Measurements from ENCODE around the gene MLF2.
A peak's percentile ranks its signal among the peaks of the same experiment; 100 is the strongest.

MLF2 gene

DNA sequence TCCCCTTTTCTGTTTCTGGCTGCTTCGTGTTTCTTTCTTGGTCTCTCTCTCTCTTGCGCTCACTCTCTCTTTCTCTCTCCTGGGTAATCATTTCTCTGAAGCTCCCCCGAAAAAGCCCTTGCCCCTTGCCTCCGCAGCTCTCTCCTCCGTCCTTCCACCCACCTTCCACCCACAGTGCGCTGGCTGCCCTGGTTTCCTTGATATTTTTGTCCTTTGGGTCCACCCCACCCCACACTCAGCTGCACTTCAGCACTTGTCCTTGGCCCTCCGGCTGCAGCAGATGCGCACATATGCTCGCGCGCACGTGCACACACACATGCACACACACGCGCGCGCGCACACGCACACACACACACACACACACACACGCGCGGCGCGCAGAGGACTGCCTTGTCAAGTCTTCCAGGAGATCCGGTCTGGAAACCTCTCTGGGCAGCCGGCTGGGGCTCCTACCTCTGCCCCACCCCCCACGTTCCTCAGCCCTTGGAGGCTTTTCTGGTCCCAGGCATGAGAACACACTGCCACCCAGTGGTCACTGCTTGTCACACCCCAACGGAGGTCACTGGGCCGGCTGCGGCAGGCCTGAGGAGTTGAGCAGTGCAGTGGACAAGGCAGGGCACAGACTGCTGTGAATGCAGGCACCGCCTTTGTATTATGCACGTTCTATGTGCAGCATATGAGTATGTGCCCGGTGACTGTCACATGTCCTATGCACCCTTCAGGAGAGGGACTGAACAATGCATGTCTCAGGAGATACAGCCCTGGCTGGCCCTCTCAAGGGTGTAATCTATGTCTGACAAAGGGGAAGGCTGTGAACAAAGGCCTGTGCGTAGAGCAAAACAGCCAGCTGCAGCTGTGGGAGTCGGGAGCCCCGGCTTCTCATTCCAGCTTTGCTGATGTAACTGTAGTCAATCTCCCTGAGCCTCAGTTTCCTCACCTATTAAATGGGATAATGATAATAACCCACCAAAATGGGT is 25.9 kb upstream of the MLF2 start:
- peak; percentile 79 to 90 for DNase-seq (ENCODE audit: low read depth in 2 of 2)

DNA sequence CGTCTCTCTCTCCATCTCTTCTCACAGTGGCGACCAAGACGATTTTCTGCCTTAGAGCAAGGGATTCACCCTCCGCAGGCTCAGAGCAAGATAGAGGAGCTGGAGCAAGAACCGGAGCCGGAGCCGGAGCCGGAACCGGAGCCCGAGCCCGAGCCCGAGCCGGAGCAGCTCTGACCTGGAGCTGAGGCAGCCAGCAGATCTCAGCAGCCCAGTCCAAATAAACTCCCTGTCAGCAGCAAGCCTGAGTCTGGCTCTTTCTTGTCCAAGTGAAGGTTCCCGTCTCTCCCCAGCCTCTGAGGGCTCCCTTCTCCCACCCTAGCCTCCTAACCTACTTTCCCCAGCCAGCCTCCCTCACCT is 25.3 kb upstream of the MLF2 start:
- no peak for DNase-seq (ENCODE audit: low read depth in 2 of 2)

DNA sequence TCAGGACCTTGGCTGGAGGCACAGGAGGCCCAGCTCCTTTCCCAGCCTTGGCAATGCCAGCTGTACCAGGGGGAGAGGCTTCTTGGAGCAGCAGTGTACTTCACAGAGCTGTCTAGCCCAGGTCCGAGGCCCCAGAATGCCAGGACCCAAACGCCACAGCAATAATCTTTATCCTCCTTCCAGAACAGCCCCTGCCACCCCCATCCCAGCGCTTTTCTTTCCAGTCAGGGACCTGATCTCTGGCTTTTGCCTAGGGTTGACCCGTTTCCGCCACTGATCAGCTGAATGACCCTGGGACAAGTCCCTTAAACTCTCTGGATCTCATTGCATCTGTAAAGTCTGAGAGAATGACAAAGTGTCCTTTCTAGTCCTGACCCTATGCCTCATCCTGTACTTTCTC is 24.4 kb upstream of the MLF2 start:
- no peak for DNase-seq (ENCODE audit: low read depth in 2 of 2)

DNA sequence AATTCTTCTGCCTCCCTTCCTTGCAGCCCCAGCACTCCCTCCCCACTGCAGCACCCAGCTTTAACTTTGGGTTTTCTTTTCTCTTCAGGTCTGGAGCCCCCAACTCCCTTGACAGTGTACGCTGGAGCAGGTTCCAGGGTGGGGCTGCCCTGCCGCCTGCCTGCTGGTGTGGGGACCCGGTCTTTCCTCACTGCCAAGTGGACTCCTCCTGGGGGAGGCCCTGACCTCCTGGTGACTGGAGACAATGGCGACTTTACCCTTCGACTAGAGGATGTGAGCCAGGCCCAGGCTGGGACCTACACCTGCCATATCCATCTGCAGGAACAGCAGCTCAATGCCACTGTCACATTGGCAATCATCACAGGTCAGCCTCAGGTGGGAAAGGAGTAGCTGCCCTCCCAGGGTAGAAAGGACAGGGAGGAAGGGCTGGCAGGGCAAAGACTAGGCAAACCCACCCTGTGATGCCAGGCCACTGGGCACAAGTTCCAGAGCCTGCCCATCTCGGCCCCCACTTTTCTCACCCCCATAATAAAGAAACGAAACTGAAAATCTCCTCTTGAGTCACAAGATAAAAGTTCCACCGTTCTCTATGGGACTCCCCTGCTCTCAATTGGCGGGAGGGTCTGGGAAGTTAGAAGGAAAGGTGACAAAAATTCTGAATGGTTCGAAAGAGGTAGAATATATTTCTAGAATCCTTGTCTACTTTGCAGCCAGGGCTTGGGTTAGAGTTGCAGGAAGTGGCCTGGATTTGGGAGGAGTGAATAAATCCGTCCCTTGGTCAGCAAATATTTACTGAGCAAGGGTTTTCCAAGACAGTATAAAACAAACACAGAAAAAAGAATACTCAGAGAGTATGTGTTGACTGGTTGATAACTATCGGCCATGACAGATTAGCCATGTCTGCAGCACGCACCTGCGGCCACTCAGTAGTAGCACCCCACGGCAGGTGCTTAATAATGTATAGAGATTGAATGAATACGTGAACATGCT is 22.5 kb upstream of the MLF2 start:
- no peak for DNase-seq (ENCODE audit: low read depth in 2 of 2)

DNA sequence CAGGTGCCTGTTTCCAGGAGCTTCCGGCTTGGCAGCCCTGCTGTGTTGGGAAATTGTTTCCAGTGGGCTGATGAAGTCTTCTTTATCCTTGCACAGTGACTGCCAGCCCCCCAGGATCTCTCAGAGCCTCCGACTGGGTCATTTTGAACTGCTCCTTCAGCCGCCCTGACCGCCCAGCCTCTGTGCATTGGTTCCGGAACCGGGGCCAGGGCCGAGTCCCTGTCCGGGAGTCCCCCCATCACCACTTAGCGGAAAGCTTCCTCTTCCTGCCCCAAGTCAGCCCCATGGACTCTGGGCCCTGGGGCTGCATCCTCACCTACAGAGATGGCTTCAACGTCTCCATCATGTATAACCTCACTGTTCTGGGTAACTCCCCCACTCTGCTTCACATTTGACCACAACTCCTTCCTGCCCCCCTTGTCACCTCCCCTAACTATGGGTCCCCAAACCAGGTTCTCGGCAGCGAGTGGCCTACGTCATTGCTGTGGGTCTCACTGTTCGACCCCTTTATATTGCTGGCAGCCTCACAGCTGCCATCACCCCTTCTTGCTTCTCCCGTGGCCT is 21.6 kb upstream of the MLF2 start:
- no peak for DNase-seq (ENCODE audit: low read depth in 2 of 2)

DNA sequence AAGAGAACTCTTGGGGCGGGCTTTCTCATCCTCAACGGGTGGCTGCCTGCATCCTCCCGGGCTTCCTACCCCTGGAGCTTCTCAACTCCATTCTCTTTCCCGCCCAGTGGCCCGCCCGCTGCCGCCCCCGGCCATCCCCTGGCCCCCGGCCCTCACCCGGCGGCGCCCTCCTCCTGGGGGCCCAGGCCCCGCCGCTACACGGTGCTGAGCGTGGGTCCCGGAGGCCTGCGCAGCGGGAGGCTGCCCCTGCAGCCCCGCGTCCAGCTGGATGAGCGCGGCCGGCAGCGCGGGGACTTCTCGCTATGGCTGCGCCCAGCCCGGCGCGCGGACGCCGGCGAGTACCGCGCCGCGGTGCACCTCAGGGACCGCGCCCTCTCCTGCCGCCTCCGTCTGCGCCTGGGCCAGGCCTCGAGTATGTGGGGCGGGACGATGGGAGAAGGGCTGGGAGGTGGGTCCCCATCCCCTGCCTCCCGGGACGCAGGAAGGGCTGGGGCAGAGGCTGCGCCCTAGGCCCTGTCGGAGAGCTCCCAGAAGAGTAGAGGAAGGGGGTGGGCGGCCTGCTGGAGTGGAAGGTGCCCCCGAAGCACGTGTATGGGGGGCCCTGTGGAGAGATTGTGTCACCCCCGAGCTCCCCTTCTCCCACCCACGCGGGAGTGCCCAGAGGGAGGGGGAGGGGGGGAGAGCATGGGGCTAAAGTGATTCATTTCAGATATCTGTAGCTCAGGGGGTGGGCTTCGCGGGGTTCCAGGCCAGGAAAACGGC is 20.8 kb upstream of the MLF2 start:
- no peak for DNase-seq (ENCODE audit: low read depth in 2 of 2)

DNA sequence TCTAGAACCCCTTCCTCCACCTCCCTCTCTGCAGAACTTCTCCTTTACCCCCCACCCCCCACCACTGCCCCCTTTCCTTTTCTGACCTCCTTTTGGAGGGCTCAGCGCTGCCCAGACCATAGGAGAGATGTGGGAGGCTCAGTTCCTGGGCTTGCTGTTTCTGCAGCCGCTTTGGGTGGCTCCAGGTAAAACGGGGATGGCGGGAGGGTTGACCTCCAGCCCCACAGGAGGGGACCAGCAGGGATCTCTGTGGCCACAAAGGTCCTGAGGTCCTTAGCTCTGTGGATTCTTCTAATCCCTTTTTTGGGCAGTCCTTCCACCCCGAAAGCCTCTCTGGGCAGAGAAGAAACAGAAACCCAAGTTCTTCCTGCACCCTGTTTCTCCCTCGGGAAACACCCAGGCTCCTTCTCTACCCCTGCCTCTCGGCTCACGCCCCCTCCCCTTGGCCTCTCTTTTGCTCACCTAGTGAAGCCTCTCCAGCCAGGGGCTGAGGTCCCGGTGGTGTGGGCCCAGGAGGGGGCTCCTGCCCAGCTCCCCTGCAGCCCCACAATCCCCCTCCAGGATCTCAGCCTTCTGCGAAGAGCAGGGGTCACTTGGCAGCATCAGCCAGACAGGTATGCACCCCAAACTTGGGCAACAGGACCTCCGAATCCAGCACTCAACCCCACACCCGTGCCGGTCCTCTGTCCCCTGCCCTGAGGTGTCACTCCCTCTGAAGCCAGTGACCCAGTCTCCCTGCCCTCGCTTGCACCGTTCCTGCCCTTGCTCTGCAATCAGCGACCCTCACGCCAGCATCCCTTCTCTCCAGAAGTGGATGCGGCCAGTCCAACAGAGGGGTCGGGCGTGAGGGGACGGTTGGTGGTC is 20.0 kb upstream of the MLF2 start:
- no peak for DNase-seq (ENCODE audit: low read depth in 2 of 2)

DNA sequence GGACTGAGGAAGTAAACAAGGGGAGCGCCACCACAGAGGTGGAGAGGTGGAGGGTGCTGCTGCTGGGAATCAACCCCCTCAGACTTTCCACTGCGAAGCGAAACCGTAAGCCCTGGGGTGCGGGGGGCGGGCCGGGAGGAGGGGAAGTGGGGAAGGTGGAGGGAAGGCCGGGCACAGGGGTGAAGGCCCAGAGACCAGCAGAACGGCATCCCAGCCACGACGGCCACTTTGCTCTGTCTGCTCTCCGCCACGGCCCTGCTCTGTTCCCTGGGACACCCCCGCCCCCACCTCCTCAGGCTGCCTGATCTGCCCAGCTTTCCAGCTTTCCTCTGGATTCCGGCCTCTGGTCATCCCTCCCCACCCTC is 19.4 kb upstream of the MLF2 start, which contains the start of gene LAG3:
LAG3 (plus strand) TSS at position 190 of the 365 bp plus-strand sequence. CDS start 333 bp downstream, outside the sequence.
- peak; percentile 48 to 63 for DNase-seq (ENCODE audit: low read depth in 2 of 2)

DNA sequence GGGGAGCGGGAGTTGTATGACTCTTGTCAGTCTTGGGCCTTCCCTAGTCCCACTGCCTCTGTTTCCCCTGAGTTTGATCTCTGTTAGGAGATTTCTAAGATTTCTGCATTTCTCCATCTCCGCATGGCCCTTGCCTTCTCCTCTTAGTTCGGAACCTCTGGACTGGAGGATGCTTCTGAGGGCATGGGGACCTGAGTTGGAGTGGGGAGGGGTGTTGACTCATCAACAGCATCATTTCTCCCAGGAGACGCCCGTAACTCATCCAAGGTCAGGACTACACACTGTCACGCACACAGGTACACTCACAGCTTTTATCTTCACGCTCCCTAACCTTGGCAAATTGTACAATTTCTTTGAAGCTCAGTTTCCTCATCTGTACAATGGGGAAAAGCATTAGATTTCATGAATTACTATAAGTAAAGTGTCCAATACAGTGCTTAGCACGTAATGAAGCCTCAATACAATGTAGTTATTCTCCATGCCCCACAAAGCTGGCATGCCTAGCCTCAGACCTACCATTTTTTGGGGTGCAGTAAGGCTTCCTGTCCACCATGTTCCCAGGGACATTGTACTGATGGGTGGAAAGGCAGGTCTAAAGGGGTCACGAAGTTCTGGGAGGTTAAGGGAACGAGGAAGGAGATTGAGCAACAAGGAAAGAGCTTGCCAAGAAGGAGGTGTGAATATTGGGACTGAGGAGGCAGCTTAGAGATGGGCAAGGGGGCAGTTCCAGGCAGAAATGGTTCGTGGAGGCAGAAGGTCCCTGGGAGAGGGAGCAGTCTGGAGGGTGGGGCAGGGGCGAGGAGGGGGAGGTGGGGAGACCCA is 18.8 kb upstream of the MLF2 start:
- DNase-seq (ENCODE audit: low read depth in 2 of 2), result no peak

DNA sequence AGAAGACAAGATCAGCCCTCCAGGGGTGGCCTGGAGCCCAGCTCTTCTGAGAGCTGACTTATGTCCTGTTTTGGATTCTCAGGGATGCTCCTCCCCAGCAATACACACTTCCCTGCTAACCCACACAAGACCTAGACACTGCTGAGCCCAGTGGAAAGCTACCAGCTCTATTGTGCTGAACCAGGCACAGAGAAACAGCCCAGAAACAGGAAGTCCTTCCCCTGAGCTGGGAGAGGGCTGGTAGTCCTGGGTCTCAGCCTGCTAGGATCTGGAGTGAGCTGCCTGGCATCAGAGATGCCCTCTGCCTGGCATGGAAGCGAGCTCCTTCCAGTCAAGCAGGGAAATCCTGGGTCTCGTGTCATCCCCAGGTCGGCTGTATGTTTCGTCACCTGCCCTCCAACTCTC is 18.2 kb upstream of the MLF2 start:
- no peak for DNase-seq (ENCODE audit: low read depth in 2 of 2)

DNA sequence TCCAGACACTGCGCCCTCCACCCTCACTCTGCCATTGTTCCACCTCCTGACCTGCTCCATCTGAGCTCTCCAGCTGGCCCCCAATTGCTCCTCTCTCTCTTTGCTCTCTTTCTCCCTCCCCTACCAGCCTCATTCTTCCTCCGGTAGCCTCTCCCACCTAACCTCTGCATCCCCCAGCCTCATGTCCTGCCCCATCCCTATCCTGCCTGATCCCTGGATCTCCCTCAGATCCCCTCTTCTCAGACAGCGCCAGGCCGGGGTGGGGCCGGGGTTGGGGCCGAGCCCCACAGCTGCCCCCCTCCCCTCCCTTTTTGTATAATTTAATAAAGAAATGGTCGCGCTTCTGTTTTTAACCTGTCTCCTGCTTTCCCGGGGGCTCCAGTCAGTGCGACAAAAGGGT is 17.7 kb upstream of the MLF2 start:
- no peak for DNase-seq (ENCODE audit: low read depth in 2 of 2)

DNA sequence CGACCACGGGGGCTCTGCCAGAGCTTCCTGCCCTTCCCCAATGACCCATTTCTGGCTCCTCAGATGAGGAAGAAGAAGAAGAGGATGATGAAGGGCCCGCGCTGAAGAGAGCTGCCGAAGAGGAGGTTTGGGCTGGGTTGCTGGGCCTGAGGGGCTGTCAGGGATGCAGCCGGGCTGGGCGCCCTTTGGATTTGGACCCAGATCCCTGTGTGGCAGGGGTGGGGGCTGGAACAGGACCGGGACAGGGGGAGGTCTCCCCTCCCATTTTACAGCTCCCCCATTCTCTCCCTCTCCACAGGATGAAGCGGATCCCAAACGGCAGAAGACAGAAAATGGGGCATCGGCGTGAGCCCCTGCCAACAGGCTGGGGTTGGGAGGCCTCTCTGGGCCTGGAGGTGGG is 17.2 kb upstream of the MLF2 start:
- DNase-seq (ENCODE audit: low read depth in 2 of 2), result no peak

DNA sequence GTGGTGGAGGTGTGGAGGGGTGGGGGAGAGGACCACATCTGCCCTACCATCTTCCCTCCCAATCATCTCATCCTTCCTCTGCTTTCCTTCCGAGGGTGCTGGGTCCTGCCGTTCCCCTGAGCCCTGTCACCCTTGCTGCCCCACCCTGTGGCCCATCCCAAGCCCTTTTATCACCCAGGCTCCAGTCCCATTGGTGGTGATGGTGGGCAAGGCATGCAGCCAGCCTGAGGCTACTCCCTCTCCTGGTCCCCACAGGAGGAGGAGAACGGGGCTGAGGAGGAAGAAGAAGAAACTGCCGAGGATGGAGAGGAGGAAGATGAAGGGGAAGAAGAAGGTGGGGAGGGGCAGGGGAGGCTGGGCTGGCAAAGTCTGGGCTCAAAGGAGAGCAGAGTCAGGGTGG is 16.7 kb upstream of the MLF2 start:
- DNase-seq (ENCODE audit: low read depth in 2 of 2), result no peak

DNA sequence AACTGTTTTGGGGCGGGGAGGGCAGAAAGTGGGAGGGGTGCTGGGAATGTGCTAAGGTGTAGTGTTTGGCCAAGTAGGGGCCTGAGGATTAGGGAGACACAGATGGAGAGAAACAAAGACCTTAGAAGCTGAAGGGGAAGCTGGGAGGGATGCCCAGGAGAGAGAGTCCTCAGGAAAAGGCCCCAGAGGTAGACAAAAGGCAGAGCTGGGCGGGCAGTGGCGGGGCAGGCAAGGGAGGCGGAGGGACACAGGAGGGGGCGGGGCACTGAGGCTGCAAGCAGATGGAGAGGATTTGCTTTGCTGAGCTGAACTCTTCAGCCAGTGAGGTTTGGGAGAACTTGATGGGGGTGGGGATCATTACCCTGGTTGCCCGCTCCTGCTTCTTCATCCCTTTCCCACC is 16.0 kb upstream of the MLF2 start:
- DNase-seq (ENCODE audit: low read depth in 2 of 2), result no peak

DNA sequence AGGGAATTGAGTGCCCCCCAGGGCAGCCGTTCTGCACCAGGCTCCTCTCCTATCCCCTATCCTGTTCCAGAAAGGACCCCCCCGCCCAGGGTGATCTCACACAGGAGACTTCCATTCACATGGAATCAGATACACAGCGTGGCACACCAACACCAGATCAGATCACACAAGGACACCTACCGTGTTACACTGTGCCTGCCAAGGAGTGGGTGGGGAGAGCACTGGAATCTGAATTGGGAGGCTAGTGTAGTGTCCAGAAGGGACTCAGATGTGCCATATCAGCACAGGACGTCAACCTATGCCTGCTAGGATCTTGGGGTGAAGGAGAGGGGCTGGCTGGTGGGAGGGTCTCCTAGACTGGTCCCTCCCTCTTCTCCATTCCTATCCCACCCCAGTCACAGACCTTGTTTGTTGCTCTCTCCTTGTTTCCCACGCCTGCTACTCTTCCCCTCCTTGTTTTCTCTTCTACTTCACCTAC is 15.5 kb upstream of the MLF2 start:
- DNase-seq (ENCODE audit: low read depth in 2 of 2), result no peak

DNA sequence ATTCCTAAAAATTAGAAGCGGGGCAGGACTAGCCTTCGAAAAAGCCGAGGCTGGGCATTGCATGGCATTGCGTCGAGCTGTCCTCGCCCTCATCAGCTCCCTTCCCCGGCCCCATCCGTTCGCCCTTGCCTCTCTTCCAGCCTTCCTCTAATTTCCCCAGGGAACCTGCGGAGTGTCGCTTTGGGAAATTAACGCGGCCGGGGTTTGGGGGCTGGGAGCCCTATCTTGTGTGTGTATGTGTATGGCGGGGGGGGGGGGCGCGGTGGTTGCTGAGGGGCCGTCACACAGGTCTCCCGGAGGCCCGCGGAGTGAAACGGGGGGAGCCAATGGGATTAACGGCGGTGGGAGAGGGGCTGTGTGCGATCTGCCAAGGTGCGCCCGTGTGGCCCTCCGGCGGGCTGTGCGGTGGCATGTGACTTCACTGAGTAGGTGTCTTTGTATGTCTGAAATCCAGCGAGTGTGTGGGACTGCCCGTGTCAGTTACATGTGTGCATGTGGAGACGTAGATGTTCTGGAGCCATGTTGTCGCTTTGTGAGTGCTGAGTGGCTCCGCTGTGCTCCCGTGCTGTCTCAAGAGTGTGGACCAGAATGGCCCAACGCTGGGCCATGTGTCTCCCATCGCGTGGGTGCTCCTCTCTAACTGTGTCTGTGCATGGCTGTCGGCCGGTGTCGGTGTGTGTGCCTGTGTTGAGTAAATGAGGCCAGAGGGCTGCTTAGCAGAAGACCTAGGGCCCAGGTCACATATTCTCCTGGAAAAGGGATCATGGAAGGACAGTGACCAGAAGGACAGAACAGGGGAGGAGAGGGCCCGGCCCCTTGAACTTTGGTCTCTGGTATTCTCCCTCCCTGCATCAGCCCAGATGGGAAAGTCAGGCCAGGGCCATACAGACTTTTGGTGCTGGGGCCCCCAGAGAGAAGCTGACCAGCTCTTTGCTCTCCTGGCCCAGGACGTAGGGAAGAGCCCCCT is 14.7 kb upstream of the MLF2 start:
- no peak for DNase-seq (ENCODE audit: low read depth in 2 of 2)

DNA sequence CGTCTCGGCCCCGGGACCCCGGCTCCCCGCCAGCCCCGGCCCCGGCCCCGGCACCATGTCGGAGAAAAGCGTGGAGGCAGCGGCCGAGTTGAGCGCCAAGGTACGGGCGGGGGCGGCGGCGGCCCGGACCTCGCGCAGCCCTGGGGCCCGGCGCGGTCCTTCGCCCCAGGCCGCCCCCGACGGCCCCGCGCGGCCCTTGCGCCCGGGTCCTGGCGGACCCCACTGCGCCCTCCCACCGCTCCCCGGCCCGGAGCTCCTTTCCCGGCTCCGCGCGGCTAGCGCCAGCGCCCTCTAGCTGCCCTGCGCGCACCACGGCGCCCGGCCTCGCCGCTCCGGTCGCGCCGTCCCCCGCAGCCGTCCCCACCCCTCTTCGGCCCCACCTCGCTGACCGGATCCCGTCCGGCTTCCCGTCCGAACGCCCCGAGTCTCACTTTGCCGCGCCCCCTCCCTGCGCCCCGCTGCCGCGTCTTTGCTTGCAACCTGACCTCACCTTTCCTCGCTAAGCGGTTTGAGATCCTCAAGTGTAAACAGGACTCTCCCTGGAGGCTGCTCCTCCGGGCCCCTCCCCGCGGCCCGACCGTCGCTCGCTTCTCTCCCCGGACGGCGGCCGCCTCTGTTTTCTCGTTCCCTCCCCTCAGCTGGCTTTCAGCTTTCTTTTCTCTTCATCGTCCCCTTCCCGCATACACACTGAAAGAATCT is 13.9 kb upstream of the MLF2 start:
- DNase-seq (ENCODE audit: low read depth in 2 of 2), result no peak

Measured in stimulated activated CD4-positive, alpha-beta T cell treated with anti-CD3 and anti-CD28 coated beads, Interleukin-15, amount 100 ng/mL, for 48 hours (primary cell).